DMS79 treated with DMSO at 0.1 percent for 48 hours (cell line): ENCODE data around the gene SPATA31C2.
"Not testable (repeated sequence)": the region's sequence is repeated elsewhere in the genome, so short reads cannot be mapped to it uniquely, and the experiment has no call there.

Experiments used
- DNase-seq: peaks from one replicate; lab custom pipeline; 2025; lab: John Stamatoyannopoulos, UW

SPATA31C2 gene

DNA sequence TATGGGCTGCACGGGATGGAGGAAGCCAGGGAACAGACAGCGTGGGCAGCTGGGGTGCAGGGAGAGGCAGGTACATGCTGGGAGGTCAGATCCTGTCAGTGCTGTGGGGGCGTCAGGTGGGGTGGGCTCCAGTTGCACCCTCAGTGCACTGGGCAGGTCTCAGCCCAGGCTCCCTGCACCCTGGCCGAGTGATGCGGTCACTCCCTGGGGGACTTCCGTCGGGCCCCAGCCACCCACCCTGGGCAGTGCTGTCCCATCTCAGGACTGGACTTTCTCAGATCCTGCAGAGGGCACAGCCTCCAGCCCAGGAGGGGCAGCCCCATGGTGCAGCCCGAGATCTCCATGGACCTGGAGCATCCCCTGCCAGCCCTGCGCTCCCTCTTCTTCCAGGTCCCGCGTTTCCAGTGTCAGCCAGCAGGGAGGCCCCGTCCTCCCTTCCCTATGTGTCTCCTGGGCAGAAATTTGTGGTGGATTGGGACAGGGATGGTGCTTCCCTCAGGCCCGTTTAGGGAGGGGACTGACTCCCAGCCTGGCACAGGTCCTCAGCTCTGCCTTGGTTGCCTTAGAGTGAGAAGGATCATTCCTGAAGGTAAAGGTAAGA lies 10.5 kb downstream of the SPATA31C2 start:
- DNase-seq, result not testable (repeated sequence)

DNA sequence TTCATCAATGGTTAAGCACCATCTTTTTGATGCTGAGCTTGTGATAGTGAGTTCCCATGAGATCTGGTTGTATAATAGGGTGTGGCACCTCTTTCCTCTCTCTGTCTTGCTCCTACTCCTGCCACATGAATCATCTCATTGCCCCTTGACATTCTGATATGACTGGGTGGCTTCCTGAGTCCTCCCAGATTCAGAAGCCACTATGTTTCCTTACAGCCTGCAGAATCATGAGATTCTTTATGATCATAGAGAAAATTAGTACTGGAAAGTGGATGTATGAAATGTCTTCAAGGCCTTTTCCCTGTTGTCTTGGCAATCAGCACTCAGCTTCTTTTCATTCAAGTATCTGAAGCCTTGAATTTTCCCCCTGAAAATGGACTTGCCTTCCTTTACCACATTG lies 14.9 kb downstream of the SPATA31C2 start:
- DNase-seq, result not testable (repeated sequence)

DNA sequence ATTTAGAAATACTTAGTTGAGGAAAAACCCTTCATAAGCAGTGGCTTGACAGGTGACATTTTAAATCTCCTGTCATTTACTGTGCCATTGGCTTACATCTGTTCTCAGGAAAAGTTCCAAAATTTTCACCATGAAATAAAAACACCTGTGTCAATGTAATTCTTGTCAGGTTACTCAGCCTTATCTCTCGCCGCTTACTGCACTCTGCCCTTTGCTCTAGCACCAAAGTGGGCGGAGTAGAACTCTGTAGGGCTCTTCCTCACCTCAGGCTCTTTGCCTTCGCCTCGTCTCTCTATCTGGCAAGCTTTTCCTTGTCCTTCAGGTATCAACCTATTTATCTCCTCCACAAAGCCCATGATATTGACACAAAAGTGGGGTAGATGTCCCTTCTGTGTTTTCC lies 20.2 kb downstream of the SPATA31C2 start:
- DNase-seq, result not testable (repeated sequence)

DNA sequence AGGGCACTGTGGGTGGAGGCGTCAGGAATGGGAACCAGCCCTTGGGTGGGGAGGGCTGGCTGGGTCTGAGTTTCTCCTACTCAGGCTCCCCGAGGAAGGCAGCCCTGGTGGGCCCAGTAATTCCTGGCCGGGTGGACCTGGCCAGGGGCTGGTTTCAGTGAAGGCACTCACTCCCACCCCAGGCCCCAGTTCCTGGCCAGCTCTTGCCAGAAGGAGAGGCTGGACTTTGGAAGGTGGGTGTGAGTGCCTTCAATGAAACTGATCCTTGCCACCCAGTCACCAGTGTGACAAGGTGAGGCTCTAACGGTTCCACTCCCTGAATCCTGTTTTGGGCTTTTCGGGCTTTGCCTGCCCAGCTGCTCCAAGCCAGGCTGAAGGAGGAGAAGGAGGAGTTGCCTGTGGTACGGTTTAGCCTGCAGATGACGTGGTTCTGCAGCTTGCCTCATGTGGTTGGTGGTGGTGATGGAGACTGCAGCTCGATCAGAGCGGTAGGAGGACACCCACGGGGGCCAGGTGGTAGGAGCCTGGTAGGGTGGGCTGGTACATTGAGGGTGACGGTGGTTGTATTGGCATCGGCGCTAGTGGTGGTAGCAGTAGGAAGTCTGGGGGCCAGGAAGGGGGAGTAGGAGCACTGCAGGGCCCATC lies 23.2 kb downstream of the SPATA31C2 start:
- DNase-seq, result not testable (repeated sequence)

DNA sequence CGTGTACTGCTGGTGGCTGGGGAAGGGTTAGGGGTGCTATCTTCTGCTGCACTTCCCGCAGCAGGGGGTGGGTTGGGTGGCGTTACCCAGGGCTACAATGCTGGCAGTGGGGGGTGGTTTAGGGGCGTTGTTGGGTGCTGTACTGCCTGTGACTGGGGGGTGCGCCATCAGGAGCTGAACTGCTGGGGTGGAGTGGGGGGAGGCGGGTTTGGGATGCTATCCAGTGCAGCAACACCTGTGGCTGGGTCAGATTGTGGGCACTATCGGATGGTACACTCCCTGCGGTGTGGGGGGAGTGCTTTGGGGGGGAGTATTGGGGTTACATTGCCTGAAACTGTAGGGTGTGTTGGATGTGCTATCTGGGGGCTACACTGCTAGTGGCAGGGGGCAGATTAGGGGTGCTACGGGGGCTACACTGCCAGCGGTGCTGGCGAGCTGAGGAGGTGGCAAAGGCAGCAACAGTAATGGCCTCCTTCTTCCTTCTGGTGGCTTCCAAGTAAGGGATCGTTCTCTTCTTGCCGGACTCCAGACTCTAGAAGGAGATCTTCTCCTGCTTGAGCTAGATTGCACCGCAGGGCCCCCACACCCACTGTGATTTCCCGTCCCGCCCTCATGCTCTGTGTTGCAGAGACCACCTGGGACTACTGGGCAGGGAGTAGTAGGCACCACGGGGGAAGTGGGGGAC lies 23.9 kb downstream of the SPATA31C2 start:
- not testable (repeated sequence) for DNase-seq

DNA sequence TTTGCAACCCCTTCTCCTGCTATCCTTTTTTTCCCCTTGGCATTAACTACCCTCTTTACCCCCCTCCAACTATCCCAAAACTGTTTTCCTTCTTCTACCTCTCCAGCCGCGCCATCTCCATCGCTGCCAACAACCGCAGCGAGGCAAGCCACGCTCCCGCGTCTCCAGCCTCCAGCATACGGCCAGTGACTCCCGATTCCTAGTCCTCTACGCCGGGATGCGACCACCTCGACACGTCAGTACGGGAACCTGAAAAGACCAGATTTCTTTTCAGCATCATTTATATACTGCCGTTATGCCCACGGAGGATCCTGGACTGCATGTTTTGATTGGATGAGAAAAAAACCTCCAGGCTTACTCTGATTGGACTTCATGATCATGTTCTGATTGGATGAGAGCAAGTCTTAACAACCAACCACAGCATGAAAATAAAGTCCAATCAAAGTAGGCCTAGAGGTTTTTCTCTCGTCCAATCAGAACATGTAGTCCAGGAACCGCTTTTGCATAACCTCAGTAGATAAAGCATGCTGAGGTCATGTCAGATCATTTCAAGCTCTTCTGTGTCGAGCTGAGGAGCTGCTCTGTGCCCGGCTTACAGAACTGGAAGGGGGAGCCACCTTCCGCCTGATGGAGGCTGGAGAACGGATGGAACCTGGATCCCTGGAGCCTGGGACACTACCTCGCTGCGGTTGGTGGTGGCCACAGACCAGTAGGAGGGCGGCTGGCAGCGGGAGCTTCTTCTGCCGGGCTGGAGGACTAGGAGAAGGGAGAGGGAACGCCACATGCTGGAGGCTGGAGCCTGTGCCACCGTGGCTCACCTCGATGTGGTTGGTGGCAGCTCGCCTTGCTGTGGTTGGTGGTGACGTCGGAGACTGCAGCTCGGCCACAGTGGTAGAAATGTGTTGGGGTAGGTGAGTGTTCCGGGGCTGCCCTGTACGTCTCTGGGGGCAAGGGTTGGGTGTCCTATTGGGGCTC lies 24.8 kb downstream of the SPATA31C2 start:
- DNase-seq, result not testable (repeated sequence)

DNA sequence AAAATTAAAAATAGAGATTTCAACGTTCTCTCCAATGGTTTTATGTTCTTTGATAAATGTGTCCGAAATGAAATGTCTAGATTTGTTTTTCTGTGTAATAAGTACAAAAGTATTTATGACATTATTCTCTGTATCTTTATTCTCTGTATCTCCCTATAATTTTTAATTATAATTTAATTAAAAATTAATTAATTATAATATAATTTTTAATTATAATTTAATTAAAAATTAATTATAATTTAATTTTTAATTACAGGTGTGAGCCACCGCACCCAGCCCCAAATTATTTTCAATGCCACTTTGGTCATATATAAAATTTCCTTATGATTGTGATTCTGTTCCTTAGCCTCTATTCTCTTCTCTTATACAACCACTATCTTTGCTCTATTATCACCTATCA lies 28.2 kb downstream of the SPATA31C2 start:
- DNase-seq, result no peak

DNA sequence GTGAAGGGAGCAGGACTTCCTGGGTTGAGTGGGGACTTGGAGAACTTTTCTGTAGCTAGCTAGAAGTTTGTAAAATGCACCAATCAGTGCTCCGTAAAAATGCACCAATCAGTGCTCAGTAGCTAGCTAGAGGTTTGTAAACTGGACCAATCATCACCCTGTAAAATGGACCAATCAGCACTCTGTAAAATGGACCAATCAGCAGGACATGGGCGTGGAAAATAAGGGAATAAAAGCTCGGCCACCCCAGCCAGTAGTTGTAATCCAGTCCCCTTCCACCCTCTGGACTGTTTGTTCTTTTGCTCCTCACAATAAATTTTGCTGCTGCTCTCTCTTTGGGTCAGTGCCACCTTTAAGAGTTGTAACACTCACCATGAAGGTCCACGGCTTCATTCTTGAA lies 29.5 kb downstream of the SPATA31C2 start:
- no peak for DNase-seq

DNA sequence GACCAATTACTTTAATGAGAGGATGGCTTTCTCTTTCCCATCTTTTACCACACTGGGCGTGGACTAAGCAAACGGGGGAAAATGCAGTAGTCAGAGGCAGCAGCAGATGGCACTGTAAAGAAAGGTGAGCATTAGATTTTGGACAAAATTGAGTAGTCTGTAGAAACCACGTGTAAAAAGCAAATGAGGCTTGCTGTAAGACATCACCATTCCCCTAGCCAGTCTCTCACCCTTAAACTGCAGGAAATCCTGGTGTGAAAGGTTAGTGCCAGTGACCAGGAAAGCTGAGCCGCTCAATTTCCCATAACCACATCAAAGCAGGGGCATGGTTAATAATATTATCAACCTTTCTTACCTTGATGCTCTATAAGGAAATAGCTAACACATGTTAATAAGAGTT lies 31.8 kb downstream of the SPATA31C2 start:
- DNase-seq, result no peak

DNA sequence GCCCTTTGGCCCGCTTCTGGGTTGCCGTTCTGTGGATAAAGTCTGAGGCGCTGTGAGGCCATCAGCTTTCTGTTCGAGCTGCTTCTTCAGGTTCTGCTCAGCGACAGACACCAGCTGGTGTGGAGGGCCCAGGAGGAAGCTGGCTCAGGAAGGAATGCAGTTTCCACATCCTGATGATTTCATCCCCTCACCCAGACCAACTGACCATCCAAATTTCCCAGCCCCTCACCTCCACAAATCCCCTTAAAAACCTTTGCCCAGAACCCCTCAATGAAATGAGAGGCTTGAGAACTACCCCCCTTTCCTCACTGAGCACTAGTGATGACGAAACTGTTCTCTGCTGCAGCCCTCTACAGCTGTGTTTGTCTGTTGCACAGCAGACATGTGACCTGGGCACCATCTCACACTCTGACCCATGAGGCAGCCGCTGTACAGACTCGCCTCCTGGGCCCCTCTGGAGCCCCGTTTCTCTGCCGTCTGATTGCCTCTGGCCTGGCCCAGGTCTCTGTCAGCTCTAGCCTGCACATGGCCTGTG lies 45.4 kb downstream of the SPATA31C2 start:
- no peak for DNase-seq

DNA sequence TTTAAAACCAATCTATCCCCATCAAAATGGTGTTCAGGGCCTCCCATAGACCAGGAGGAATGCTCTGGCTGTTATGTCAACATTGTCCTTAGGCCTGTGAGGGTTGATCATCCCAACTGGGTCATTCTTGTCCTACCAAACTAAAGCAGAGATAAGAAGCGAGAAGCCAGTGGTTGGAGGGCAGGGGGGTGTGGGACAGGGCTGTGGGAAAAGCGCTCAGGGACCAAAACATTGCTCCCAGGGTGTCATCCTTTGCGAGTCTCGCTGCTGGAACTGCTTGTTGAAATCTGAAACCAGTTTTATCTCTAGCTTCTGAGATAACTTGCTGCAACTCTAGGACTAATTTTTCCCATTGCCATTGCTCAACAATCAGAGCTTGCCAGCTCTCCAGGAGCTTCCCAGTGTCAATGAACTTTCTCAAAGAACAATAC lies 48.1 kb downstream of the SPATA31C2 start:
- no peak for DNase-seq

DNA sequence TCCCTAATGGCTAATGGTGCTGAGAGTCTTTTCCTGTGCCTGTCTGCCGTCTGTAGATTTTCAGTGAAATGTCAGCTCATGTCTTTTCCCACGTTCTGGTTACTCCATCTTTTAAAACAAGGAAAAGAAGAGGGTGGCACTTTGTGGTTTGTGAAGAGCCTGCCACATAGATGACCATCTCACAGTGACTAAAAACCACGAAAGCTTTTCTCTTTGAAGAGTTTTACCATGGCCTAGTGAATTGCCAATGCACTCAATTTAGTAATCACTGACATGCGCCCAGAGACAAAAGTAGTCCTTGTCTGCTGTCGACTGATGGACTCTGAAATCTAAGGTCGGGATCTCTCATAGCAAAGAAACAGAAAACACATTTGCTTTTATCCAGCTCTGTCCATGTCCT lies 50.4 kb downstream of the SPATA31C2 start:
- DNase-seq, result no peak

DNA sequence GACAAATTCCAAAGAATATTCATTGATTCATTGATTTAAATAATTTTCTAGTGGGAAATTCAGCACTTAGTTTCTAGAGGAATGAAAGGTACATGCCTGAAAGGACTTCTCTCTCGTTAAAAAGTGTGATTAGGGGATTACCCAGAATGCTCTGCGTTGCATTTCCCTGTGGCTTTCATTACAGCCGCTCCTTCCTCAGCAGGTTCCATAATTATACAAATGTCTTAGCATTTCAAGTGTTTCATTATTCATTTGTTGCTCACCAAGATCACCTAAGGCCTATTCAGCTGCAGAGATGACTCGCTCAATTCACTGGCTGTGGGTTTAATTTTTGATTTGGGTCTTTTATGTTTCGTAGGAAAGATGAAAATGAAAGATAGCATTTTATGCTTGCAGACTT lies 52.8 kb downstream of the SPATA31C2 start:
- DNase-seq, result no peak

DNA sequence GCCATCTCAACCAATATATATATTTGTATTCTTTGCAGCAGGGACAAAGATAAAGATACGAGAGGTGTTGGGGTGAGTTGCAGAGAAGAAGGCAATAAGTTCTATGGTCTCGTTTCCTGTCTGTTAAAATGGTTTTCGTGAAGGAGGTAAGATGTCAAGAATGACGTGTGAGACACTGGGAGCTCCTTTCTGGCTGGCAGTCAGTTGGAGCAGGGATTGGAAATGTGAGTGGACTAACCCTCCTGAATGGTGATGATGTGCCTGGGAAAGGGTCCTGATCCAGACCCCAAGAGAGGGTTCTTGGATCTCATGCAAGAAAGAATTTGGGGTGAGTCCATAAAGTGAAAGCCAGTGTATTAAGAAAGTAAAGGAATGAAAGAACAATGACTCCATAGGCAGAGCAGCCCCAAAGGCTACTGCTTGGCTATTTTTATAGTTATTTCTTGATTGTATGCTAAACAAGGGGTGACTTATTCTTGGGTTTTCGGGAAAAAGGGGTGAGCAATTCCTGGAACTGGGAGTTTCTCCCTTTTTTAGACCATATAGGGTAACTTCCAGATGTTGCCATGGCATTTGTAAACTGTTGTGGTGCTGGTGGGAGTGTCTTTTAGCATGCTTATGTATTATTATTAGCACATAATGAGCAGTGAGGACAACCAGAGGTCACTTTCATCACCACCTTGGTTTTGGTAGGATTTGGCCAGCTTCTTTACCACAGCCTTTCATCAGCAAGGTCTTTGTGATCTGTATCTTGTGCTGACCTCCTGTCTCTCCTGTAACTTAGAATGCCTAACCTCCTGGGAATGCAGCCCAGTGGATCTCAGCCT lies 53.7 kb downstream of the SPATA31C2 start:
- no peak for DNase-seq
